ENCODE data around the gene SLC23A2. TPM values are rescaled to one million over a fixed set of nuclear protein-coding genes. Genes with fewer than 3 reads are reported as not detected.

Gene SLC23A2
- total RNA-seq, 4 donors from 2014 or later = 10.5 to 29.0 (median 20.4) TPM

GRCh38 chr20:4959592-4959991 lies 41.7 kb downstream of the SLC23A2 start:
- Histone ChIP-seq H3K27ac (no peak overlapping the region), H3K9me3 (no peaks in the 10 kb centered on the region), H3K4me1 (no peaks in the 10 kb centered on the region), H3K36me3 (no peaks in the 10 kb centered on the region), H3K27me3 (no peaks in the 10 kb centered on the region), H3K4me3 (no peak overlapping the region)
- WGBS = 96% methylated on average over 7 of the region's 7 CpGs
- DNase-seq (ENCODE audit: low spot score in 2 of 2) = no peak
- no peak for TF ChIP-seq CTCF (IDR thresholded peaks at IDR 0.05)
- TF ChIP-seq EP300 (IDR thresholded peaks at IDR 0.05) = no peak
- TF ChIP-seq POLR2AphosphoS5 (IDR thresholded peaks at IDR 0.05) = no peak
- no peak for TF ChIP-seq POLR2A (IDR thresholded peaks at IDR 0.05)

GRCh38 chr20:4957939-4958362 lies 43.4 kb downstream of the SLC23A2 start:
- no peaks in the 10 kb centered on the region for H3K36me3 ChIP-seq
- no peak for DNase-seq (ENCODE audit: low spot score in 2 of 2)
- H3K9me3 ChIP-seq = no peaks in the 10 kb centered on the region
- TF ChIP-seq EP300 (IDR thresholded peaks at IDR 0.05) (no peak), POLR2A (IDR thresholded peaks at IDR 0.05) (no peak), CTCF (IDR thresholded peaks at IDR 0.05) (no peak)
- H3K27me3 ChIP-seq = no peaks in the 10 kb centered on the region
- 63% methylated on average over 2 of the region's 2 CpGs for WGBS
- no peaks in the 10 kb centered on the region for H3K4me1 ChIP-seq
- H3K4me3 ChIP-seq = no peak overlapping the region
- no peak overlapping the region for H3K27ac ChIP-seq

GRCh38 chr20:4957187-4957586 lies 44.1 kb downstream of the SLC23A2 start:
- no peaks in the 10 kb centered on the region for H3K4me1 ChIP-seq
- H3K4me3 ChIP-seq = no peak overlapping the region
- TF ChIP-seq POLR2A (IDR thresholded peaks at IDR 0.05) (no peak), POLR2AphosphoS5 (IDR thresholded peaks at IDR 0.05) (no peak), CTCF (IDR thresholded peaks at IDR 0.05) (no peak), EP300 (IDR thresholded peaks at IDR 0.05) (no peak)
- DNase-seq (ENCODE audit: low spot score in 2 of 2) = no peak
- no peaks in the 10 kb centered on the region for H3K27me3 ChIP-seq
- H3K9me3 ChIP-seq = no peaks in the 10 kb centered on the region
- H3K36me3 ChIP-seq = no peaks in the 10 kb centered on the region
- H3K27ac ChIP-seq = no peak overlapping the region
- 87% methylated on average over 2 of the region's 2 CpGs for WGBS

- 53% methylated on average over 3 of the region's 3 CpGs for WGBS
- DNase-seq (ENCODE audit: low spot score in 2 of 2) = no peak
Observed at GRCh38 chr20:4956200-4956810, 45.0 kb downstream of the SLC23A2 start.

GRCh38 chr20:4953881-4954280 lies 47.4 kb downstream of the SLC23A2 start:
- no peak for TF ChIP-seq CTCF (IDR thresholded peaks at IDR 0.05)
- no peak for TF ChIP-seq EP300 (IDR thresholded peaks at IDR 0.05)
- TF ChIP-seq POLR2A (IDR thresholded peaks at IDR 0.05) = no peak
- TF ChIP-seq POLR2AphosphoS5 (IDR thresholded peaks at IDR 0.05) = no peak
- H3K27me3 ChIP-seq = no peaks in the 10 kb centered on the region
- H3K4me1 ChIP-seq = peaks cover 23% of the 10 kb centered on the region
- no peaks in the 10 kb centered on the region for H3K36me3 ChIP-seq
- no peak overlapping the region for H3K4me3 ChIP-seq
- no peaks in the 10 kb centered on the region for H3K9me3 ChIP-seq
- DNase-seq (ENCODE audit: low spot score in 2 of 2) = no peak
- H3K27ac ChIP-seq = no peak overlapping the region

More at GRCh38 chr20:4956200-4956810, 45.0 kb downstream of the SLC23A2 start:
- Histone ChIP-seq H3K27me3 (no peaks in the 10 kb centered on the region), H3K27ac (no peak overlapping the region), H3K4me3 (no peak overlapping the region), H3K4me1 (peaks cover 5% of the 10 kb centered on the region), H3K9me3 (no peaks in the 10 kb centered on the region), H3K36me3 (no peaks in the 10 kb centered on the region)
- no peak for TF ChIP-seq EP300 (IDR thresholded peaks at IDR 0.05)
- no peak for TF ChIP-seq POLR2AphosphoS5 (IDR thresholded peaks at IDR 0.05)
- no peak for TF ChIP-seq POLR2A (IDR thresholded peaks at IDR 0.05)
- TF ChIP-seq CTCF (IDR thresholded peaks at IDR 0.05) = peak; percentile 21 to 73

Data from suprapubic skin (tissue), 4 donors.